Ovary (tissue), 9 donors: ENCODE results near the gene GOLGA3. TPM values are rescaled to one million over a fixed set of nuclear protein-coding genes. Genes with fewer than 3 reads are reported as not detected.

Experiments
- DNase-seq, 5 donors: peaks; one replicate each; pipeline ENCODE4 v3.0.0-alpha.2; 2019 to 2020
- H3K27ac ChIP-seq, 2 donors: fragments of 200-600 bp; one replicate each; pipeline versions ENCODE4 v1.5.1 to v1.8.0; 2019 to 2022
- H3K27me3 ChIP-seq: fragments of 200-600 bp; one replicate; pipeline ENCODE4 v1.8.0; 2022
- H3K36me3 ChIP-seq: fragments of 200-600 bp; sonication (generic); one replicate; pipeline ENCODE4 v1.5.1; 2019
- H3K4me1 ChIP-seq: one replicate; pipeline ENCODE4 v1.8.1; 2013; ENCODE audit warnings: mild to moderate bottlenecking, moderate library complexity; ENCODE audit not compliant: insufficient read depth
- H3K4me3 ChIP-seq: fragments of 200-600 bp; sonication (generic); one replicate; pipeline ENCODE4 v1.5.1; 2017
- H3K9me3 ChIP-seq, 2 donors: fragments of 200-600 bp in 1 of 2; sonication (generic) in 1 of 2; one replicate each; pipeline versions ENCODE4 v1.5.1 to v1.8.1; 2013 to 2019; ENCODE audit warnings: mild to moderate bottlenecking in 1 of 2, moderate library complexity in 1 of 2
- EP300 ChIP-seq: sonication (generic); formaldehyde crosslinking; IDR thresholded peaks from one replicate; pipeline ENCODE4 v1.6.1; 2017; ENCODE audit warnings: antibody characterized with exemption
- POLR2A ChIP-seq: fragments of 450-650 bp; IDR thresholded peaks from one replicate; pipeline ENCODE4 v1.6.1; 2017; ENCODE audit warnings: antibody characterized with exemption, mild to moderate bottlenecking, moderate library complexity
- WGBS, 3 donors: extraction: QIAGEN DNeasy Blood & Tissue Kit in 1 of 3; methylation state at CpG; one replicate each; pipeline versions ENCODE4 v1.1.5 to v1.1.7; 2013 to 2017; 5-methylcytosine and 5-hydroxymethylcytosine counted together
- intact Hi-C, 4 donors: fragments of 100-400 bp; cut with DNase I; formaldehyde crosslinking; loops; one replicate each; pipeline versions ENCODE4 v1.11.0 to v1.15.1; 2022 to 2023
- polyA plus RNA-seq, 2 donors: library from polyadenylated mRNA; stranded (reverse); fragments of 200-250 nt in 1 of 2; fragments of 350-450 nt in 1 of 2; fragmentation: Illumina TruSeq in 1 of 2; extraction: RNeasy Lipid Tissue Mini Kit (QIAGEN cat#74804) in 1 of 2; gene quantifications; one replicate each; pipeline ENCODE4 v1.2.3, GENCODE V29; 2013 to 2014
- total RNA-seq, 7 donors: library from RNA; depleted of rRNA in 2 of 7; stranded (reverse); fragments of >200 nt in 2 of 7; fragmentation: NEBNext Ultra II Directional in 3 of 7; extraction: Animal tissue kit (Norgen Biotek cat#: 25700) in 3 of 7; gene quantifications; one replicate each; pipeline versions ENCODE4 v1.1.0 to v1.2.4, GENCODE V29; 2016 to 2023
- TF ChIP-seq, protein P1 (sequence below), 3 donors: fragments of 450-650 bp in 2 of 3; fragments of 200-600 bp in 1 of 3; IDR thresholded peaks; one replicate each; pipeline versions ENCODE4 v1.5.1 to v1.8.0; 2016 to 2022; ENCODE audit warnings: antibody characterized with exemption in 3 of 3, mild to moderate bottlenecking in 1 of 3
- donor health status: DM: no; HTN: no; CAD: no; lungs with moderate emphysema.
- donor health status: DM: no; HTN: no; CAD: no.
- donor health status: Bipolar disorder and iron deficiency.
- donor health status: DM: yes; HTN: yes; CAD: no.
- donor health status: DM: no; HTN: no; CAD: no.
- donor health status: DM: yes; HTN: yes; CAD: no.

The GOLGA3 gene
- total and polyA plus RNA-seq, 9 donors, result 14.4 to 76.0 (median 50.9) TPM

- no peaks in the 10 kb centered on the region for H3K27me3 ChIP-seq
- 95 to 96% (median 96%) methylated on average over 21 of the region's 21 CpGs for WGBS, 3 donors
- TF ChIP-seq EP300 (no peak), POLR2A (no peak)
- TF ChIP-seq, protein P1, sequence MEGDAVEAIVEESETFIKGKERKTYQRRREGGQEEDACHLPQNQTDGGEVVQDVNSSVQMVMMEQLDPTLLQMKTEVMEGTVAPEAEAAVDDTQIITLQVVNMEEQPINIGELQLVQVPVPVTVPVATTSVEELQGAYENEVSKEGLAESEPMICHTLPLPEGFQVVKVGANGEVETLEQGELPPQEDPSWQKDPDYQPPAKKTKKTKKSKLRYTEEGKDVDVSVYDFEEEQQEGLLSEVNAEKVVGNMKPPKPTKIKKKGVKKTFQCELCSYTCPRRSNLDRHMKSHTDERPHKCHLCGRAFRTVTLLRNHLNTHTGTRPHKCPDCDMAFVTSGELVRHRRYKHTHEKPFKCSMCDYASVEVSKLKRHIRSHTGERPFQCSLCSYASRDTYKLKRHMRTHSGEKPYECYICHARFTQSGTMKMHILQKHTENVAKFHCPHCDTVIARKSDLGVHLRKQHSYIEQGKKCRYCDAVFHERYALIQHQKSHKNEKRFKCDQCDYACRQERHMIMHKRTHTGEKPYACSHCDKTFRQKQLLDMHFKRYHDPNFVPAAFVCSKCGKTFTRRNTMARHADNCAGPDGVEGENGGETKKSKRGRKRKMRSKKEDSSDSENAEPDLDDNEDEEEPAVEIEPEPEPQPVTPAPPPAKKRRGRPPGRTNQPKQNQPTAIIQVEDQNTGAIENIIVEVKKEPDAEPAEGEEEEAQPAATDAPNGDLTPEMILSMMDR (IDR thresholded peaks at IDR 0.05), result no peak
- DNase-seq, result no peak
- intact Hi-C loops, result no loop called here
- no peak overlapping the region for H3K27ac ChIP-seq
- no peak overlapping the region for H3K4me3 ChIP-seq
- no peaks in the 10 kb centered on the region for H3K36me3 ChIP-seq
- no peaks in the 10 kb centered on the region for H3K4me1 ChIP-seq
- no peaks in the 10 kb centered on the region for H3K9me3 ChIP-seq
These were observed 39.6 kb downstream of the GOLGA3 start for GRCh38 chr12:132789099-132789471.

DNA sequence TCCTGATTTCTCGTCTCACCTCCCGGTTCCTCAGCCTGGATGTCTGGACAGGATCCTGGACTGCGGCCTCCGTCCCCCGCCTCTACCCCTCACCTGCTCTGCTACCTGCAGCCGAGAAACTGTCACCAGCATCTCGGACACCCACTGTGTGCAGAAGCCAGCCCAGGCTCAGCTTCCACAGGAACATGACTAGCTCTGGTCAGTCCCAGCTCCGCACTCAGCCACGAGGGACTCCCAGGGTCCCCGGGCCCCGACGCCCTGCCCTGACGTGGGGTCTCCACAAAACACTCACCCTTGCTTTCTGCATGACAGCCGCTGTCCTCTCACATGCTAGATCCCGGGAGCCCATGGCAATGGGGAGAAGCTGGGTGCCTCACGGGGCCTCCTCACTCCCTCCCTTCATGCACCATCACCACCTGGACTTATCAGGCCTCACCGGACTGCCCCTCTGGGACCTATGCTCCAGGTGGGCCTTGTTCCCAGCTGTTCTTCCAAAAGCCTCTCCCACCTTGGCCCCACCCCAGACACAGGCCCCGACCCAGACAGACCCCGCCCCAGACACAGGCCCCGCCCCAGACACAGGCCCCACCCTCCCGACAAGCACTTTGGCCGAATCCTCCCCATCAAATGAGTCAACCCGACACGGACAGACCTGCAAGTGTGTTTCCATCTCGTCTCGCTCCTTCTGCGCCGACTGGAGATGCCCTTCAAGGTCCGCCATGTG is 40.1 kb downstream of the GOLGA3 start:
- H3K9me3 ChIP-seq, result no peaks in the 10 kb centered on the region
- DNase-seq, result no peak
- no peak overlapping the region for H3K4me3 ChIP-seq
- no peak overlapping the region for H3K27ac ChIP-seq
- no peaks in the 10 kb centered on the region for H3K36me3 ChIP-seq
- intact Hi-C loops, result no loop called here
- 89 to 92% (median 92%) methylated on average over 28 to 29 of the region's 29 CpGs for WGBS, 3 donors
- H3K27me3 ChIP-seq, result no peaks in the 10 kb centered on the region
- no peaks in the 10 kb centered on the region for H3K4me1 ChIP-seq
- TF ChIP-seq POLR2A (no peak), EP300 (no peak)
- TF ChIP-seq, protein P1 (IDR thresholded peaks at IDR 0.05), result no peak

DNA sequence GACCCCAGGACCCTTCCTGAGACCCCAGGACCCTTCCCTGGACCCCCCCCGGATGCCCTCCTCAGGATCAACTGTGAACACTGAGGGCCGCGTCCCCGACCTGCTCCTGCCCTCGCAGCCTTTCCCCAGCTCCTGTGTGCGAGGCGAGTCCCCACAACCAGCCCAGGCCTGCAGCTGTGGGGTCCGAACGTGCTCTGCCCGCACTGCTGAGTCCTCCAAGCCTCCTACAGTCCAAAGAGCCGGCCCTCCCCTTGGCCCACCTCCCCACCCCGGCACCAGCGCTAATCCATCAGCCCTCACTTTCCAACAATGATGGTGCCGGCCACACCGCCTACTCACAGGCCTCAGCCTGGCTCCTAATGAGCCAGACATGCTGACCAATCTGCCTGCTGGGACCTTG is 40.8 kb downstream of the GOLGA3 start:
- intact Hi-C loops, result no loop called here
- H3K36me3 ChIP-seq, result no peaks in the 10 kb centered on the region
- 92 to 97% (median 96%) methylated on average over 15 of the region's 15 CpGs for WGBS, 3 donors
- no peaks in the 10 kb centered on the region for H3K4me1 ChIP-seq
- no peak for DNase-seq
- no peaks in the 10 kb centered on the region for H3K9me3 ChIP-seq
- H3K4me3 ChIP-seq, result no peak overlapping the region
- no peaks in the 10 kb centered on the region for H3K27me3 ChIP-seq
- H3K27ac ChIP-seq, result no peak overlapping the region
- TF ChIP-seq, protein P1 (IDR thresholded peaks at IDR 0.05), result no peak
- no peak for TF ChIP-seq POLR2A
- TF ChIP-seq EP300, result no peak

DNA sequence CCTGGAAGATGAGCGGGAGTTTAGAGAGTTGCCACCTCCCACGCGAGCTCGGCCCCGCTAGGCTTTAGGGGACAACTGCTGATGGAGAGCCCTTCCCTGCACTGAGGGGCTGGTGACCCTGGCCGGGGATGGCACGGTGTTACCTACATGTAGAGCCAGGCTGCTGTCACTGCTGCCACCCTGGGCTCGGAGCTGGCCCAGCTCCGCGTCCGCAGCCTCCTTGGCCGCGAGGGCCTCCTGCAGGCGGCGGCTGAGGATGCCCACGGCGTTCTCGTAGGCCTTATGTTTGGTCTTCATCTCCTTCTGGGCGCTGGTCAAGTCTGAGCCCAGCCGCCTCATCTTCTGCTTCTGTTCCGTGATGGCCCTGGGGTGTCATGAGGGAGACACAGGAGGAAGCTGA is 42.5 kb downstream of the GOLGA3 start:
- Histone ChIP-seq H3K4me3 (no peak overlapping the region), H3K27ac (no peak overlapping the region), H3K36me3 (no peaks in the 10 kb centered on the region), H3K9me3 (no peaks in the 10 kb centered on the region), H3K27me3 (no peaks in the 10 kb centered on the region), H3K4me1 (no peaks in the 10 kb centered on the region)
- no peak for DNase-seq
- intact Hi-C loops, result no loop called here
- 88 to 93% (median 91%) methylated on average over 19 to 21 of the region's 21 CpGs for WGBS, 3 donors
- TF ChIP-seq EP300 (no peak), POLR2A (no peak)
- TF ChIP-seq, protein P1 (IDR thresholded peaks at IDR 0.05), result no peak
